ENCODE results near the gene SLC6A3.

DNA sequence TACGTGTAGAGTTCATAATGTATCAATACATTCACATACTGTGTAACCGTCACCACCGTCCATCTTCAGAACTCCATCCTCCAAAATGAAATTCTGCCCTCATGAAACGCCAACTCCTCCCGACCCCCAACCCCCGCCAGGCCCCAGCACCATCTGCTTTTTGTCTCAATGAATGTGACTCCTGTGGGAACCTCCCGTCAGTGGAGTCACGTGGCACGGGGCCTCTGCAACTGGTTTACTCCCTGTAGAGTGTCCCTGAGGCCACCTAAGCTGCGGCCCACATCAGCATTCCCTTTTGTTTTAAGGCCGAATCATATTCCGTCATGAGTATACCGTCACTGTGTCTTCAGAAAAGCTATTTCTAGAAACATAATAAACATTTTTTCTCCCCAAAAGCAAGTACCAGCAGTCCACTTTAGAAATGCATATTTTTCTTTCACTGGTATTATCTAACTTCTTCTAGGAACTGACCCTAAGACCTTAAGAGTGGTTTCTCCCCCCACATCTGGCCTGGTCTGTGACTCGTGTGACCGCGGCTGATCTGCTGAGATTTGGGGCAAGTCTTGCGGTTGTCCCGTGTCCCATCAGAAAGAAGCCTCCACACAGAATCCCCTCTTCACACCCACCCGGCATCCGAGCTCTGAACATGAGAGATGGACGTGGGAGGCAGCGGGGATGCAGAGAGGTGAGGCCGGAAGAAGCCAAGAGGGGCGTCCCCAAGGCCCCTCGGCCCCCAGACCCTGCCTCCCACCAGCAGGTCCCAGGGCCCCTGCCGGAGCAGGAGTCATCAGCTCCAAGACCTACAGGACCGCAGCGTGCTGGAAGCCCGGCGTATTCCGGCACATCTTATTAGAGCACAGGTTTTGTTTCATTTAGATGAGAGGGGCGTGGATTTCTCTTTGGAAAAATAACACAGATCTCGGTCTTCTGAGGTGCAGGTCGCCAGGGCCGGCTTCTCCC is 38.3 kb downstream of the SLC6A3 start:
- TF ChIP-seq, protein P1, sequence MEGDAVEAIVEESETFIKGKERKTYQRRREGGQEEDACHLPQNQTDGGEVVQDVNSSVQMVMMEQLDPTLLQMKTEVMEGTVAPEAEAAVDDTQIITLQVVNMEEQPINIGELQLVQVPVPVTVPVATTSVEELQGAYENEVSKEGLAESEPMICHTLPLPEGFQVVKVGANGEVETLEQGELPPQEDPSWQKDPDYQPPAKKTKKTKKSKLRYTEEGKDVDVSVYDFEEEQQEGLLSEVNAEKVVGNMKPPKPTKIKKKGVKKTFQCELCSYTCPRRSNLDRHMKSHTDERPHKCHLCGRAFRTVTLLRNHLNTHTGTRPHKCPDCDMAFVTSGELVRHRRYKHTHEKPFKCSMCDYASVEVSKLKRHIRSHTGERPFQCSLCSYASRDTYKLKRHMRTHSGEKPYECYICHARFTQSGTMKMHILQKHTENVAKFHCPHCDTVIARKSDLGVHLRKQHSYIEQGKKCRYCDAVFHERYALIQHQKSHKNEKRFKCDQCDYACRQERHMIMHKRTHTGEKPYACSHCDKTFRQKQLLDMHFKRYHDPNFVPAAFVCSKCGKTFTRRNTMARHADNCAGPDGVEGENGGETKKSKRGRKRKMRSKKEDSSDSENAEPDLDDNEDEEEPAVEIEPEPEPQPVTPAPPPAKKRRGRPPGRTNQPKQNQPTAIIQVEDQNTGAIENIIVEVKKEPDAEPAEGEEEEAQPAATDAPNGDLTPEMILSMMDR (IDR thresholded peaks at IDR 0.05): no peak
- TF ChIP-seq EP300 (IDR thresholded peaks at IDR 0.05) (no peak), POLR2A (IDR thresholded peaks at IDR 0.05) (no peak)

Measured in suprapubic skin (tissue), 3 donors.